Gastroesophageal sphincter (tissue), 4 donors: ENCODE measurements around the gene BMAL1. TPM values are rescaled to one million over a fixed set of nuclear protein-coding genes. Genes with fewer than 3 reads are reported as not detected.

Source experiments
- ATAC-seq: fragments of 150-250 bp; one replicate; pipeline ENCODE4 v1.9.1; 2016; ENCODE audit warnings: mild to moderate bottlenecking, moderate library complexity
- H3K27ac ChIP-seq, 4 donors: fragments of 200-600 bp; sonication (generic) in 3 of 4; 1 replicate in 3 of 4; 2 replicates in 1 of 4; pipeline ENCODE4 v1.5.1; 2016 to 2019
- H3K27me3 ChIP-seq: fragments of 200-600 bp; sonication (generic); one replicate; pipeline ENCODE4 v1.5.1; 2019
- H3K36me3 ChIP-seq, 2 donors: fragments of 200-600 bp; sonication (generic); one replicate each; pipeline ENCODE4 v1.5.1; 2019; ENCODE audit warnings: control low read depth in 1 of 2
- H3K4me1 ChIP-seq, 3 donors: fragments of 200-600 bp; sonication (generic); 1 replicate in 2 of 3; 2 replicates in 1 of 3; pipeline ENCODE4 v1.5.1; 2016 to 2019; ENCODE audit warnings: control low read depth in 2 of 3
- H3K4me3 ChIP-seq, 2 donors: fragments of 200-600 bp; sonication (generic); one replicate each; pipeline ENCODE4 v1.5.1; 2019; ENCODE audit warnings: mild to moderate bottlenecking in 1 of 2, moderate library complexity in 1 of 2
- H3K9me3 ChIP-seq, 3 donors: fragments of 200-600 bp; sonication (generic); one replicate each; pipeline ENCODE4 v1.5.1; 2017 to 2019; ENCODE audit warnings: control low read depth in 2 of 3
- EP300 ChIP-seq: sonication (generic); formaldehyde crosslinking; IDR thresholded peaks from one replicate; pipeline ENCODE4 v1.6.1; 2017; ENCODE audit warnings: antibody characterized with exemption, mild to moderate bottlenecking
- POLR2A ChIP-seq, 2 donors: fragments of 450-650 bp; IDR thresholded peaks; one replicate each; pipeline ENCODE4 v1.6.1; 2017; ENCODE audit warnings: antibody characterized with exemption in 2 of 2, mild to moderate bottlenecking in 2 of 2, moderate library complexity in 1 of 2
- POLR2AphosphoS5 ChIP-seq: sonication (generic); formaldehyde crosslinking; IDR thresholded peaks from one replicate; pipeline ENCODE4 v1.6.1; 2017; ENCODE audit warnings: antibody characterized with exemption
- WGBS, 2 donors: methylation state at CpG; one replicate each; pipeline ENCODE4 v1.1.5; 2018; ENCODE audit warnings: low coverage in 1 of 2; 5-methylcytosine and 5-hydroxymethylcytosine counted together
- total RNA-seq, 4 donors: library from RNA; depleted of rRNA; stranded (reverse); fragments of >200 nt; gene quantifications; one replicate each; pipeline ENCODE4 v1.1.0, GENCODE V29; 2016
- TF ChIP-seq, protein P1 (sequence below), 4 experiments: fragments of 200-600 bp in 2 of 4; fragments of 450-650 bp in 2 of 4; sonication (generic) in 1 of 4; IDR thresholded peaks; one replicate each; pipeline ENCODE4 v1.5.1; 2017 to 2019; ENCODE audit warnings: antibody characterized with exemption in 4 of 4, mild to moderate bottlenecking in 2 of 4, moderate library complexity in 2 of 4

Gene BMAL1
- total RNA-seq, 4 donors from 2014 or later, result 32.2 to 38.4 (median 36.0) TPM

DNA sequence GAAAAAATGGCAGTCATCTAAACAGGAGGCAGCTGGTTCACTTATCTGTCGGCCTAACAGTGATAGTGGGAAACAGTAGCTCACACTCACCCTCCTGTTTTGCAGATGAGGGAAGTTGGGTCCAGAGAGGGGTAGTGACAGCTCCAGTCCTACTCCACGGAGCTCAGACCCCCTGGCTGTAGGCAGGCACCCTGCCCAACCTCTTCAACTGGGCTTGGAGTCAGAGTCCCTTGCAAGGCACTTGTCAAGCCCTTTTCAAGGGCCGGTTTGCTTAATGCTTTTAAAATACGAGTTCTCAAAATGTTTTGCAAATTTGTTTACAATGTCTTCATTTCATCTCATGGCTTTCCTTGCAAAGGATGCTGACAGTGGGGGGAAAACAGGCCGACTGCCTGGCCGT, 75.1 kb downstream of the BMAL1 start:
- Histone ChIP-seq H3K27me3 (no peaks in the 10 kb centered on the region), H3K4me3 (no peak overlapping the region), H3K27ac (no peak overlapping the region), H3K4me1 (peaks cover 0 to 8% (median 0%) of the 10 kb centered on the region in 3 donors), H3K36me3 (peaks cover 0 to 75% of the 10 kb centered on the region in 2 donors), H3K9me3 (no peaks in the 10 kb centered on the region)
- no peak for ATAC-seq
- WGBS, 2 donors, result 77 to 81% methylated on average over 6 of the region's 6 CpGs
- TF ChIP-seq POLR2AphosphoS5 (no peak), POLR2A (IDR thresholded peaks at IDR 0.05) (no peak), EP300 (no peak)
- TF ChIP-seq, protein P1, sequence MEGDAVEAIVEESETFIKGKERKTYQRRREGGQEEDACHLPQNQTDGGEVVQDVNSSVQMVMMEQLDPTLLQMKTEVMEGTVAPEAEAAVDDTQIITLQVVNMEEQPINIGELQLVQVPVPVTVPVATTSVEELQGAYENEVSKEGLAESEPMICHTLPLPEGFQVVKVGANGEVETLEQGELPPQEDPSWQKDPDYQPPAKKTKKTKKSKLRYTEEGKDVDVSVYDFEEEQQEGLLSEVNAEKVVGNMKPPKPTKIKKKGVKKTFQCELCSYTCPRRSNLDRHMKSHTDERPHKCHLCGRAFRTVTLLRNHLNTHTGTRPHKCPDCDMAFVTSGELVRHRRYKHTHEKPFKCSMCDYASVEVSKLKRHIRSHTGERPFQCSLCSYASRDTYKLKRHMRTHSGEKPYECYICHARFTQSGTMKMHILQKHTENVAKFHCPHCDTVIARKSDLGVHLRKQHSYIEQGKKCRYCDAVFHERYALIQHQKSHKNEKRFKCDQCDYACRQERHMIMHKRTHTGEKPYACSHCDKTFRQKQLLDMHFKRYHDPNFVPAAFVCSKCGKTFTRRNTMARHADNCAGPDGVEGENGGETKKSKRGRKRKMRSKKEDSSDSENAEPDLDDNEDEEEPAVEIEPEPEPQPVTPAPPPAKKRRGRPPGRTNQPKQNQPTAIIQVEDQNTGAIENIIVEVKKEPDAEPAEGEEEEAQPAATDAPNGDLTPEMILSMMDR (IDR thresholded peaks at IDR 0.05), result no peak

DNA sequence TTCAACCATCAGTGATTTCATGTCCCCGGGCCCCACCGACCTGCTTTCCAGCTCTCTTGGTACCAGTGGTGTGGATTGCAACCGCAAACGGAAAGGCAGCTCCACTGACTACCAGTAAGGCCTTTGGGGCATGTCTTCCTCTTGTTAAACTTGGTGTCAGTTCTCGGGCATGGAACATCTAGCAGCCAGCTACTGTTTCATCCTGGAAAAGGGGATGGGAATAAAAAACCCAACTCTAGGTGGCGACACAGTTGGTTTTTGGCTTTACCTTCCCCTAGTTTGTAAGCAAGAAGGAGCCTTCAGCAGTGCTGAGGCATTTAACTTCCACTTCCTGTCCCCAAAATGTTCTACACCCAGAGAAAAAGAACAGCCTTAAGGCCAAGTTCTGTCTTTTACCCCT, 76.7 kb downstream of the BMAL1 start:
- ATAC-seq, result no peak
- Histone ChIP-seq H3K4me1 (no peaks in the 10 kb centered on the region), H3K27ac (no peak overlapping the region), H3K27me3 (no peaks in the 10 kb centered on the region), H3K36me3 (peaks cover 0 to 91% of the 10 kb centered on the region in 2 donors), H3K4me3 (no peak overlapping the region), H3K9me3 (no peaks in the 10 kb centered on the region)
- WGBS, 2 donors, result 77 to 81% methylated on average over 2 to 3 of the region's 6 CpGs
- TF ChIP-seq EP300, result no peak
- TF ChIP-seq, protein P1 (IDR thresholded peaks at IDR 0.05), result peak in 2 of 4 experiments; percentile 3 to 6

DNA sequence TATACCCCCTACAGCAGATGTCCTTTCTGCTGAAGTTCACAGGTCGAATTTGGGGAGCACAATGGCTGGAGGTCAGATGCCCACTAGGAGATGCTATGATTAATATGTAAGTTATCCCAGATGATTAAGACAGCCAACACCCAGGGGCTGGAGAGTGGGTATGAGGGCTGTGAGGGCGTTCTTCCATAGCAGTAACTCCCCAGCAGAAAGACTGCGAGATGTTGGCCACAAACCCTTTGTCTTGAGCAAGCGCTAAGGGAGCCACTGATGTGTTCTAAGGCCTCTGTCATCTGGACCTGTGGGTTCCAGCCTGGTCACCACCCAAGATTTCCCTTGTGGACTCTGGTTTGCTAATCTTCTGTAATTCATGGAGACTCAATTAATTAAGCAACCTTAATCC, 77.6 kb downstream of the BMAL1 start:
- 88 to 94% methylated on average over 2 to 4 of the region's 4 CpGs for WGBS, 2 donors
- TF ChIP-seq EP300 (no peak), POLR2AphosphoS5 (no peak), POLR2A (IDR thresholded peaks at IDR 0.05) (no peak)
- TF ChIP-seq, protein P1 (IDR thresholded peaks at IDR 0.05), result no peak
- no peak for ATAC-seq
- Histone ChIP-seq H3K27me3 (no peaks in the 10 kb centered on the region), H3K4me3 (no peak overlapping the region), H3K27ac (no peak overlapping the region), H3K36me3 (peaks cover 0 to 94% of the 10 kb centered on the region in 2 donors), H3K4me1 (no peaks in the 10 kb centered on the region), H3K9me3 (no peaks in the 10 kb centered on the region)

DNA sequence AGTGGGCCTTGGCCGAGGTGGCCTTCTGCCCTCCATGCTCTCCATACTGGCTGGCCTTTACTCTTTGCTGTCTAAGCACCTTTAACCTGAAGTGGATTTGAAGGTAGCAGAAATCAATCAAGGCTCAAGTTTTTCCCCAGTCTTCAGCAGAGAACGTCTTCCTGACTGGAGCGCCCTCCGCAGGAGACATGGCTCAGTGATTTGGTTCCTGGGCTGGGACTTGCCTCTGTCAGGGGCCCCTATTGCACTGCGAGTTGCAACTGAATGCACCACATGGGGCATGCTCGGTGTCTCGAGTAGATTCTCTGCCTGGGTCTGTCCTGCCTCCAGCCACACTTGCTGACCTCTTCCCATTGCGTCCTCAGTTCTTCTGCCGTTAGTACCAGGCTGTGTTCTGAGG, 79.6 kb downstream of the BMAL1 start:
- H3K4me3 ChIP-seq, result no peak overlapping the region
- ATAC-seq, result no peak
- no peak for TF ChIP-seq POLR2A (IDR thresholded peaks at IDR 0.05)
- TF ChIP-seq, protein P1 (IDR thresholded peaks at IDR 0.05), result no peak
- TF ChIP-seq EP300, result no peak
- peaks cover 0 to 98% of the 10 kb centered on the region in 2 donors for H3K36me3 ChIP-seq
- no peak overlapping the region for H3K27ac ChIP-seq
- H3K9me3 ChIP-seq, result no peaks in the 10 kb centered on the region
- 80% methylated on average over 5 of the region's 9 CpGs; no CpG with 5 or more reads in 1 of the 2 donors for WGBS, 2 donors
- no peaks in the 10 kb centered on the region for H3K4me1 ChIP-seq
- H3K27me3 ChIP-seq, result no peaks in the 10 kb centered on the region

DNA sequence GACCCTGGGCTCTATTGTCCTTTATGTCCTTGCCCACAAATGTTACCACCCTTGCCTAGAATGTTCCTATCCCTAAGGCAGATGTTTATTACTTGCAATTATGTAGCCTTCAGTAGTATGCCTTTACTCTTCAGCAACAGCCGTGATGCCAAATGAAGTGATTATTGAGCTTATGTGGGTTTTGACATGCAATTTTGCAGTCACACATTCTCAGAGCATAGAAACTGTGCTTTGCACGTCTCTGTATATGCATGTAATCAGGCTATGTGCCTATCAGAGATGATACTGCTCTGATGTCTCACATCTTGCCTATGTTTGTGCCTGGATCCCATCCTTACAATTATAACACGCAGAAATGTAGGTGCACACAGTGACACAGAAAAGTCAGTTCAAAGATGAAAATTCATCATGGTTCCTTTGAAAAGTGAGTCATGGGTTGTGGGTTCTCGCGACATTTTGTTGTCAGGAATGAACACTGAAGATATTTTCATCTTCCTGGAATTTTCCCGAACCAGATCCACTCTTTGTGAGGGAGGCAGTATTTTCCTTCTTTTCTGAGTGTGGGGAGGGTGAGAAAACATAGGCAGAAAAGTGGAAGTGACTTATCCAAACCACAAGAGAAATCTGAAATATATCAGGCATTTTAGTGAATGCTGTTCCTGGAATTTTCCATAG, 81.1 kb downstream of the BMAL1 start:
- no peak for ATAC-seq
- WGBS, 2 donors, result 85 to 95% methylated on average over 5 to 6 of the region's 6 CpGs

More for the DNA sequence above, 81.1 kb downstream of the BMAL1 start:
- TF ChIP-seq EP300 (no peak), POLR2AphosphoS5 (no peak), POLR2A (IDR thresholded peaks at IDR 0.05) (no peak)
- Histone ChIP-seq H3K27ac (no peak overlapping the region), H3K36me3 (peaks cover 0 to 100% of the 10 kb centered on the region in 2 donors), H3K9me3 (no peaks in the 10 kb centered on the region), H3K4me1 (no peaks in the 10 kb centered on the region), H3K27me3 (no peaks in the 10 kb centered on the region), H3K4me3 (no peak overlapping the region)
